K562 (cell line): ENCODE data around the gene SUCNR1. TPM values are rescaled to one million over a fixed set of nuclear protein-coding genes. Genes with fewer than 3 reads are reported as not detected.

Source experiments
- ARNT ChIP-seq, 2 experiments: fragments of 450-650 bp; IDR thresholded peaks; 2 replicates each; pipeline ENCODE4 v1.6.1; 2016; ENCODE audit warnings: mild to moderate bottlenecking in 1 of 2
- CBX5 ChIP-seq: IDR thresholded peaks from 2 replicates; pipeline ENCODE4 v1.6.1; 2014; ENCODE audit warnings: low read depth, borderline replicate concordance
- DACH1 ChIP-seq: fragments of 450-650 bp; IDR thresholded peaks from 2 replicates; pipeline ENCODE4 v1.6.1; 2018; ENCODE audit not compliant: partially characterized antibody
- FOXP1 ChIP-seq: sonication (generic); formaldehyde crosslinking; IDR thresholded peaks from 2 replicates; pipeline ENCODE4 v1.8.0; 2022; ENCODE audit warnings: mild to moderate bottlenecking, missing genetic modification reagents
- HDAC2 ChIP-seq: fragments of 450-650 bp; IDR thresholded peaks from 2 replicates; pipeline ENCODE4 v1.6.1; 2016; ENCODE audit warnings: mild to moderate bottlenecking
- RB1 ChIP-seq: fragments of 450-650 bp; IDR thresholded peaks from 2 replicates; pipeline ENCODE4 v1.6.1; 2017; ENCODE audit warnings: low read depth, mild to moderate bottlenecking
- RBM34 ChIP-seq: fragments of 200-400 bp; formaldehyde crosslinking; IDR thresholded peaks from 2 replicates; pipeline ENCODE4 v1.6.1; 2018; ENCODE audit warnings: low read length, borderline replicate concordance; ENCODE audit not compliant: insufficient read depth
- RCOR1 ChIP-seq, 2 experiments: IDR thresholded peaks; 2 replicates each; pipeline ENCODE4 v1.6.1; 2012; ENCODE audit warnings: low read depth in 2 of 2, low read length in 2 of 2, borderline replicate concordance in 1 of 2, improper control_type of control experiment in 1 of 2
- SP1 ChIP-seq: sonication (generic); formaldehyde crosslinking; IDR thresholded peaks from 2 replicates; pipeline ENCODE4 v1.8.1; 2022; ENCODE audit warnings: mild to moderate bottlenecking, missing genetic modification reagents
- TEAD1 ChIP-seq, 2 experiments: fragments of 450-650 bp in 1 of 2; sonication (generic) in 1 of 2; formaldehyde crosslinking; IDR thresholded peaks; 2 replicates each; pipeline versions ENCODE4 v1.4.0 to v1.8.0; 2020 to 2022; ENCODE audit warnings: mild to moderate bottlenecking in 2 of 2, missing genetic modification reagents in 1 of 2
- TOE1 ChIP-seq, 2 experiments: fragments of 450-650 bp in 1 of 2; sonication (generic) in 1 of 2; formaldehyde crosslinking in 1 of 2; IDR thresholded peaks; 2 replicates each; pipeline versions ENCODE4 v1.7.1 to v1.8.0; 2016 to 2022; ENCODE audit warnings: borderline replicate concordance in 2 of 2, mild to moderate bottlenecking in 2 of 2, antibody characterized with exemption in 1 of 2, inconsistent platforms in 1 of 2, low read depth in 1 of 2, missing genetic modification reagents in 1 of 2, moderate library complexity in 1 of 2
- TRIM24 ChIP-seq, 2 experiments: fragments of 450-650 bp; IDR thresholded peaks; 2 replicates each; pipeline ENCODE4 v1.6.1; 2016
- XRCC5 ChIP-seq: fragments of 200-400 bp; formaldehyde crosslinking; IDR thresholded peaks from 2 replicates; pipeline ENCODE4 v1.6.1; 2017; ENCODE audit warnings: low read depth, mild to moderate bottlenecking, low read length
- polyA plus RNA-seq, 8 experiments: library from polyadenylated mRNA; depleted of rRNA in 4 of 8; stranded (reverse) in 5 of 8; unstranded in 3 of 8; fragments of >200 nt; fragmentation: Nextera tagmentation in 2 of 8; fragmentation: Illumina TruSeq in 1 of 8; extraction: Ambion mirVana in 2 of 8; extraction: Trizol in 1 of 8; gene quantifications; 2 replicates each; pipeline versions ENCODE4 v1.2.1 to v1.2.3, GENCODE V29; 2011 to 2014; ENCODE audit warnings: inconsistent platforms in 1 of 8, missing spikeins in 1 of 8
- total RNA-seq, 7 experiments: library from RNA; depleted of rRNA in 6 of 7; stranded (reverse); fragments of >200 nt in 6 of 7; fragmentation: Illumina TruSeq in 2 of 7; extraction: Trizol in 2 of 7; gene quantifications; 2 replicates each; pipeline versions ENCODE4 v1.2.1 to v1.2.3, GENCODE V29; 2011 to 2021; ENCODE audit warnings: low replicate concordance in 1 of 7
- TF ChIP-seq, protein P1 (sequence below): fragments of 200-800 bp; sonication (Bioruptor generic); IDR thresholded peaks from 2 replicates; pipeline ENCODE4 v1.6.1; 2017; ENCODE audit warnings: missing genetic modification characterization, missing compliant biosample characterization
- TF ChIP-seq, protein P2 (sequence below): sonication (generic); formaldehyde crosslinking; IDR thresholded peaks from 2 replicates; pipeline ENCODE4 v1.8.0; 2022; ENCODE audit warnings: mild to moderate bottlenecking, missing genetic modification reagents
- TF ChIP-seq, protein P3 (sequence below): sonication (generic); formaldehyde crosslinking; IDR thresholded peaks from 2 replicates; pipeline ENCODE4 v1.8.0; 2022; ENCODE audit warnings: missing genetic modification reagents, mild to moderate bottlenecking, moderate library complexity, borderline replicate concordance
- TF ChIP-seq, protein P4 (sequence below): fragments of 450-650 bp; formaldehyde crosslinking; IDR thresholded peaks from 2 replicates; pipeline ENCODE4 v1.4.0; 2022; ENCODE audit warnings: mild to moderate bottlenecking, moderate library complexity
- TF ChIP-seq, protein P5 (sequence below): sonication (generic); formaldehyde crosslinking; IDR thresholded peaks from 2 replicates; pipeline ENCODE4 v1.8.1; 2023; ENCODE audit warnings: mild to moderate bottlenecking, missing genetic modification reagents

SUCNR1 gene
- total and polyA plus RNA-seq, 9 of the 15 experiments (the other 6 are each of a cell fraction or from before 2014, with no cell fraction given) = 0.04 to 0.54 (median 0.13) TPM

DNA sequence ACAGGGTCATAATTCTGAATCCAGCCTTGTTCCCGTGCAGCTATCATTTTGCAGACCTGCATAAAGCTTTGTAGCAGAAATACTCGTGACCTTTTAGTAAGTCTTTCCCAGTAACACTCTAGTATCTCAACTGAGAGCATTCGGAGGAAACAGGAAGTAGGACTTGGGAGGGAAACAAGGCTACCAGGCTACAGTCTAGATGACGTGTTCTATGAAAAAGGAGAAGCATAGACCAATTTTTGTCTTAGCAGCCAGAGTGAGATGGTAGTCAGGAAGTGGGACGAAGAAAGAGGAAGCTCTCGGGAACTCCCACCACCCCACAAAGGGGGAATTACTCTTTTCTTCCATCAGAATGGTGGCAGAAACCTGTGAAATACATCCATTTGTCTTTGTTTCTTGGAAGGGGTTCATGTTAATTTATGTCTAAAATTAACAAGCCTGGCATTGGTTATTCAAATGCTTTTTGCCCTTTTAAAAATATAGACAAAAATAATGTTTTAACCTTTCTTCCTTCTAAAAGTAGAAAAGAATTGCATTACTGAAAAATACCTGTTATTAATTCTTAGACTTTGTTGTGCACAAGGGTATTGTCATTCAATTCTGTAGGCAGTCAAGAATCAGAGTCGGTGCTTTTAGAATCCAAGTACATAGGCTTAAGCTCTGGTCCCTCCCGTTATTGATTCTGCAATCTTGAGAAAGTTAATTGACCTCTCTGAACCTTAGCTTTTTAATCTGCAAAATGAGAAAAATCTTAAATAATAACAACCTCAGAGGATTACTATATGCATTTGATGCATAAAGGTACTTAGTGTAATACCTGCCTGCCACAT is 1.6 kb upstream of the SUCNR1 start (continued):
- TF ChIP-seq TOE1 (IDR thresholded peaks at IDR 0.05; ENCODE audit: borderline replicate concordance) (no peak), TOE1 (CRISPR knock-in tag; IDR thresholded peaks at IDR 0.05; ENCODE audit: borderline replicate concordance, low read depth) (no peak), RBM34 (no peak), DACH1 (no peak), SP1 (CRISPR knock-in tag) (no peak), HDAC2 (no peak), TEAD1 (CRISPR knock-in tag; IDR thresholded peaks at IDR 0.05) (0 out of 4 replicates have a peak, but pooled peaks of 1 of the 2 experiments have one; percentile 22), RB1 (peak; percentile 17; the same call in 1 of the 2 replicates), XRCC5 (no peak), TRIM24 (IDR thresholded peaks at IDR 0.05) (no peak), FOXP1 (CRISPR knock-in tag) (no peak), CBX5 (no peak), ARNT (IDR thresholded peaks at IDR 0.05) (no peak), RCOR1 (IDR thresholded peaks at IDR 0.05; ENCODE audit: borderline replicate concordance in 1 of 2, low read depth in 2 of 2, low read length in 2 of 2) (no peak)
- TF ChIP-seq, protein P1, sequence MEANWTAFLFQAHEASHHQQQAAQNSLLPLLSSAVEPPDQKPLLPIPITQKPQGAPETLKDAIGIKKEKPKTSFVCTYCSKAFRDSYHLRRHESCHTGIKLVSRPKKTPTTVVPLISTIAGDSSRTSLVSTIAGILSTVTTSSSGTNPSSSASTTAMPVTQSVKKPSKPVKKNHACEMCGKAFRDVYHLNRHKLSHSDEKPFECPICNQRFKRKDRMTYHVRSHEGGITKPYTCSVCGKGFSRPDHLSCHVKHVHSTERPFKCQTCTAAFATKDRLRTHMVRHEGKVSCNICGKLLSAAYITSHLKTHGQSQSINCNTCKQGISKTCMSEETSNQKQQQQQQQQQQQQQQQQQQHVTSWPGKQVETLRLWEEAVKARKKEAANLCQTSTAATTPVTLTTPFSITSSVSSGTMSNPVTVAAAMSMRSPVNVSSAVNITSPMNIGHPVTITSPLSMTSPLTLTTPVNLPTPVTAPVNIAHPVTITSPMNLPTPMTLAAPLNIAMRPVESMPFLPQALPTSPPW (CRISPR knock-in tag) = peak; percentile 45
- TF ChIP-seq, protein P2, sequence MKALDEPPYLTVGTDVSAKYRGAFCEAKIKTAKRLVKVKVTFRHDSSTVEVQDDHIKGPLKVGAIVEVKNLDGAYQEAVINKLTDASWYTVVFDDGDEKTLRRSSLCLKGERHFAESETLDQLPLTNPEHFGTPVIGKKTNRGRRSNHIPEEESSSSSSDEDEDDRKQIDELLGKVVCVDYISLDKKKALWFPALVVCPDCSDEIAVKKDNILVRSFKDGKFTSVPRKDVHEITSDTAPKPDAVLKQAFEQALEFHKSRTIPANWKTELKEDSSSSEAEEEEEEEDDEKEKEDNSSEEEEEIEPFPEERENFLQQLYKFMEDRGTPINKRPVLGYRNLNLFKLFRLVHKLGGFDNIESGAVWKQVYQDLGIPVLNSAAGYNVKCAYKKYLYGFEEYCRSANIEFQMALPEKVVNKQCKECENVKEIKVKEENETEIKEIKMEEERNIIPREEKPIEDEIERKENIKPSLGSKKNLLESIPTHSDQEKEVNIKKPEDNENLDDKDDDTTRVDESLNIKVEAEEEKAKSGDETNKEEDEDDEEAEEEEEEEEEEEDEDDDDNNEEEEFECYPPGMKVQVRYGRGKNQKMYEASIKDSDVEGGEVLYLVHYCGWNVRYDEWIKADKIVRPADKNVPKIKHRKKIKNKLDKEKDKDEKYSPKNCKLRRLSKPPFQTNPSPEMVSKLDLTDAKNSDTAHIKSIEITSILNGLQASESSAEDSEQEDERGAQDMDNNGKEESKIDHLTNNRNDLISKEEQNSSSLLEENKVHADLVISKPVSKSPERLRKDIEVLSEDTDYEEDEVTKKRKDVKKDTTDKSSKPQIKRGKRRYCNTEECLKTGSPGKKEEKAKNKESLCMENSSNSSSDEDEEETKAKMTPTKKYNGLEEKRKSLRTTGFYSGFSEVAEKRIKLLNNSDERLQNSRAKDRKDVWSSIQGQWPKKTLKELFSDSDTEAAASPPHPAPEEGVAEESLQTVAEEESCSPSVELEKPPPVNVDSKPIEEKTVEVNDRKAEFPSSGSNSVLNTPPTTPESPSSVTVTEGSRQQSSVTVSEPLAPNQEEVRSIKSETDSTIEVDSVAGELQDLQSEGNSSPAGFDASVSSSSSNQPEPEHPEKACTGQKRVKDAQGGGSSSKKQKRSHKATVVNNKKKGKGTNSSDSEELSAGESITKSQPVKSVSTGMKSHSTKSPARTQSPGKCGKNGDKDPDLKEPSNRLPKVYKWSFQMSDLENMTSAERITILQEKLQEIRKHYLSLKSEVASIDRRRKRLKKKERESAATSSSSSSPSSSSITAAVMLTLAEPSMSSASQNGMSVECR = no peak
- TF ChIP-seq, protein P3, sequence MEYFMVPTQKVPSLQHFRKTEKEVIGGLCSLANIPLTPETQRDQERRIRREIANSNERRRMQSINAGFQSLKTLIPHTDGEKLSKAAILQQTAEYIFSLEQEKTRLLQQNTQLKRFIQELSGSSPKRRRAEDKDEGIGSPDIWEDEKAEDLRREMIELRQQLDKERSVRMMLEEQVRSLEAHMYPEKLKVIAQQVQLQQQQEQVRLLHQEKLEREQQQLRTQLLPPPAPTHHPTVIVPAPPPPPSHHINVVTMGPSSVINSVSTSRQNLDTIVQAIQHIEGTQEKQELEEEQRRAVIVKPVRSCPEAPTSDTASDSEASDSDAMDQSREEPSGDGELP (CRISPR knock-in tag) = no peak
- TF ChIP-seq, protein P4, sequence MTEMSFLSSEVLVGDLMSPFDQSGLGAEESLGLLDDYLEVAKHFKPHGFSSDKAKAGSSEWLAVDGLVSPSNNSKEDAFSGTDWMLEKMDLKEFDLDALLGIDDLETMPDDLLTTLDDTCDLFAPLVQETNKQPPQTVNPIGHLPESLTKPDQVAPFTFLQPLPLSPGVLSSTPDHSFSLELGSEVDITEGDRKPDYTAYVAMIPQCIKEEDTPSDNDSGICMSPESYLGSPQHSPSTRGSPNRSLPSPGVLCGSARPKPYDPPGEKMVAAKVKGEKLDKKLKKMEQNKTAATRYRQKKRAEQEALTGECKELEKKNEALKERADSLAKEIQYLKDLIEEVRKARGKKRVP = no peak
- TF ChIP-seq, protein P5, sequence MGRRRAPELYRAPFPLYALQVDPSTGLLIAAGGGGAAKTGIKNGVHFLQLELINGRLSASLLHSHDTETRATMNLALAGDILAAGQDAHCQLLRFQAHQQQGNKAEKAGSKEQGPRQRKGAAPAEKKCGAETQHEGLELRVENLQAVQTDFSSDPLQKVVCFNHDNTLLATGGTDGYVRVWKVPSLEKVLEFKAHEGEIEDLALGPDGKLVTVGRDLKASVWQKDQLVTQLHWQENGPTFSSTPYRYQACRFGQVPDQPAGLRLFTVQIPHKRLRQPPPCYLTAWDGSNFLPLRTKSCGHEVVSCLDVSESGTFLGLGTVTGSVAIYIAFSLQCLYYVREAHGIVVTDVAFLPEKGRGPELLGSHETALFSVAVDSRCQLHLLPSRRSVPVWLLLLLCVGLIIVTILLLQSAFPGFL (CRISPR knock-in tag) = no peak
